ENCODE results near the gene TRIM2.

TRIM2 gene

GRCh38 chr4:153375303-153375702 lies 171.1 kb downstream of the TRIM2 start:
- no peak for DNase-seq (ENCODE audit: low read depth)

GRCh38 chr4:153383131-153383530 lies 178.9 kb downstream of the TRIM2 start:
- no peak for DNase-seq (ENCODE audit: low read depth)

- no peak for DNase-seq (ENCODE audit: low read depth)
These were observed 179.9 kb downstream of the TRIM2 start for GRCh38 chr4:153384160-153384559.

- DNase-seq (ENCODE audit: low read depth) = no peak
These were observed 181.5 kb downstream of the TRIM2 start for GRCh38 chr4:153385784-153386183.

GRCh38 chr4:153387981-153388380 lies 183.7 kb downstream of the TRIM2 start:
- no peak for DNase-seq (ENCODE audit: low read depth)

Measured in activated T-cell treated with anti-CD3 and anti-CD28 coated beads for 24 hours (primary cell).